Measurements from ENCODE around the gene PBX2.

PBX2 gene

DNA sequence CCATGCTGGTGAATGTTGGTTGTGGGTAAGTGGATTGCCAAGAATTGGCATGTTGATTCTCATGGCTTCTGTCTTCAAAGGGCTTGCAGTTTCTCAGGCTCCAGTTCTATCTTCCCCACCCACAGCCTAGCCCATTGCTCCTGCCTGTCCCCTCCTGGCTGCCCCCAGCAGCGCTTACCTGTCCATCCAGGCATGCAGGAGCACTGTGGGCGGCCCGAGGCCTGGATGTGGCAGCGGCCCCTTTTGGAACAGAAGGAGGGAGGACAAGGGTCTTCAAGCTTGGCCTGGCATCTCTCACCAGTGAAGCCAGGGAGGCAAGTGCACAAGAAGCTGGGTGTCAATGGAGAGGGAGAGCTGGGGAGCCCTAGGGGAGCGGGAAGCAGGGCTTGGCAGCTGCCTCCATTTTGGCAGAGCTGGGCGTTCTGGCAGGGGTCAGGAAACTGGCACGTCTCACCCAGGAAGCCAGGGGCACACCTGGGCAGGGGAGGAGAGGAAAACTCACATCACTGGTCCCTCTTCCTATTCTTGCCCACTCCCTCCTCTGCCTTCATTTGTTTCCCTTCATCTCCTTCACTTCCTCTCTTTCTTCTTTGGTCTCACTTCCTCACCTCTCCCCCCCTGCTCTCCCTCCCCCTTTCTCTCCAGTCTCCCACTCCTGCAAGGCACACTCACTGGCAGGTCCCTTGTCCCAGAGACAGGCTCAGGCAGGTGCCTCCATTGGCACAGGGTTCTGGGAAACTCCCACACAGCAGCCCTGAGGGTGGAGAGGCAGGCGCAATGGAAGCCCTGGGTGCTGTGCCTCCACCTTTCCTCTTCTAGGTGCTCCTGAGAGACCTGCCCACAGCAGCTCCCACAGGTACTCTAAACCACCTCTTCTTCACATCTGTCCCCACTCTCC, 32.6 kb upstream of the PBX2 start:
- Histone ChIP-seq H3K4me3 (ENCODE audit: low read length) (no peak overlapping the region), H3K9me3 (replicated peaks; ENCODE audit: insufficient read depth, low read length) (no peaks in the 10 kb centered on the region), H3F3A (ENCODE audit: insufficient read depth, low read length) (no peaks in the 10 kb centered on the region), H3K9me2 (replicated peaks; ENCODE audit: insufficient read depth, low read length) (no peaks in the 10 kb centered on the region), H3K4me2 (ENCODE audit: low read depth, low read length) (no peak overlapping the region), H3K4me1 (ENCODE audit: low read length) (no peaks in the 10 kb centered on the region), H3K36me3 (replicated peaks; ENCODE audit: insufficient read depth, low read length) (no peaks in the 10 kb centered on the region), H2AFZ (ENCODE audit: low read length) (no peak overlapping the region), H3K27ac (ENCODE audit: low read length) (no peak overlapping the region), H3K9ac (ENCODE audit: low read length) (no peak overlapping the region), H3K27me3 (replicated peaks; ENCODE audit: insufficient read depth, low read length) (peaks cover 31% of the 10 kb centered on the region), H3K79me2 (ENCODE audit: low read length) (no peaks in the 10 kb centered on the region), H4K20me1 (ENCODE audit: insufficient read depth, low read length) (no peaks in the 10 kb centered on the region)
- no peak for DNase-seq
- TF ChIP-seq, protein P1, sequence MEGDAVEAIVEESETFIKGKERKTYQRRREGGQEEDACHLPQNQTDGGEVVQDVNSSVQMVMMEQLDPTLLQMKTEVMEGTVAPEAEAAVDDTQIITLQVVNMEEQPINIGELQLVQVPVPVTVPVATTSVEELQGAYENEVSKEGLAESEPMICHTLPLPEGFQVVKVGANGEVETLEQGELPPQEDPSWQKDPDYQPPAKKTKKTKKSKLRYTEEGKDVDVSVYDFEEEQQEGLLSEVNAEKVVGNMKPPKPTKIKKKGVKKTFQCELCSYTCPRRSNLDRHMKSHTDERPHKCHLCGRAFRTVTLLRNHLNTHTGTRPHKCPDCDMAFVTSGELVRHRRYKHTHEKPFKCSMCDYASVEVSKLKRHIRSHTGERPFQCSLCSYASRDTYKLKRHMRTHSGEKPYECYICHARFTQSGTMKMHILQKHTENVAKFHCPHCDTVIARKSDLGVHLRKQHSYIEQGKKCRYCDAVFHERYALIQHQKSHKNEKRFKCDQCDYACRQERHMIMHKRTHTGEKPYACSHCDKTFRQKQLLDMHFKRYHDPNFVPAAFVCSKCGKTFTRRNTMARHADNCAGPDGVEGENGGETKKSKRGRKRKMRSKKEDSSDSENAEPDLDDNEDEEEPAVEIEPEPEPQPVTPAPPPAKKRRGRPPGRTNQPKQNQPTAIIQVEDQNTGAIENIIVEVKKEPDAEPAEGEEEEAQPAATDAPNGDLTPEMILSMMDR (IDR thresholded peaks at IDR 0.05; ENCODE audit: low read length): no peak
- TF ChIP-seq EZH2 (optimal IDR thresholded peaks at IDR 0.05; ENCODE audit: low read depth, low read length) (no peak), EZH2phosphoT487 (IDR thresholded peaks at IDR 0.05; ENCODE audit: low read length) (no peak)

DNA sequence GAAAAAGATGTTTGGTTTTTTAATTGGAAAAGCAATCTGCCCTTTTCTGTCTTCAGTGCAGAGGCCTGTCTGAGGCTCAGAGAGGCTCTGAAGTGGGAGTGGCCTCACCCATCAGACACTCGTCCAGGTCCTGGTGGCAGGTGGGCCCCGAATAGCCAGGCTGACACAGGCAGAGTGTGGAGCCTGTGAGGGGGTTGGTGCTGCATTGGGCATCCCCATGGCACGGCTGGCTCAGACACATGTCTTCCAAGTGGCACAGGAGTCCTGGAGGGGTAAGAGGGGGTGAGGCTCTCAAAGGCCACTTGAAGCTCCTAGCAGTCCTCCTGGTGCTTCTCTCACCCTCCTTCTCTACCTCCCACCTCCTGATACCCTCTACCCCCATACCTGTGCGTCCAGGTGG, 30.0 kb upstream of the PBX2 start:
- TF ChIP-seq EZH2 (optimal IDR thresholded peaks at IDR 0.05; ENCODE audit: low read depth, low read length) (no peak), EZH2phosphoT487 (IDR thresholded peaks at IDR 0.05; ENCODE audit: low read length) (no peak)
- TF ChIP-seq, protein P1 (IDR thresholded peaks at IDR 0.05; ENCODE audit: low read length): no peak
- H3K79me2 ChIP-seq (ENCODE audit: low read length): no peaks in the 10 kb centered on the region

DNA sequence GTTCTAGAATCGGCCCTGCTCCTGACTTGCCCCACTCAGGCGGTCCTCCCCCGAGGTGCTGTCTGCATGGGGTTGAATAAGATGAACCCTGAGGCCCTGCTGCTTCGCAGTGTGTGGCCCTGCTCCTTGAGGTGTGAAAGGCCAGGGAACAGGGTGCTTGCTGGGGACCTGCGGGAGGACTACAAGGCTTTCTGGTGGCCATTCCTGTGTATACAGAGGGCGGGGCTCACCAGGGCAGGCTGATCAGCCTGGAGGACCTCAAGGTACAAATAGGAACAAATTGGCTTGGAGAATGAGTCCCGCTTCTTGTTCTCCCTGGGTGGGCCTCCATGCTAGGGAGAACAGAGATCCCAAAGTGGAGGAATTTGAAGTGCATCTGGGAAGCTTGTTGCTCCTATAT, 28.2 kb upstream of the PBX2 start:
- Histone ChIP-seq H3K9me2 (replicated peaks; ENCODE audit: insufficient read depth, low read length) (no peaks in the 10 kb centered on the region), H3F3A (ENCODE audit: insufficient read depth, low read length) (no peaks in the 10 kb centered on the region), H3K9ac (ENCODE audit: low read length) (no peak overlapping the region), H2AFZ (ENCODE audit: low read length) (no peak overlapping the region), H3K36me3 (replicated peaks; ENCODE audit: insufficient read depth, low read length) (no peaks in the 10 kb centered on the region), H3K27ac (ENCODE audit: low read length) (no peak overlapping the region), H3K4me1 (ENCODE audit: low read length) (no peaks in the 10 kb centered on the region), H3K79me2 (ENCODE audit: low read length) (no peaks in the 10 kb centered on the region), H3K27me3 (replicated peaks; ENCODE audit: insufficient read depth, low read length) (peaks cover 46% of the 10 kb centered on the region), H3K4me2 (ENCODE audit: low read depth, low read length) (no peak overlapping the region), H4K20me1 (ENCODE audit: insufficient read depth, low read length) (no peaks in the 10 kb centered on the region), H3K9me3 (replicated peaks; ENCODE audit: insufficient read depth, low read length) (no peaks in the 10 kb centered on the region), H3K4me3 (ENCODE audit: low read length) (no peak overlapping the region)
- DNase-seq: no peak
- TF ChIP-seq, protein P1 (IDR thresholded peaks at IDR 0.05; ENCODE audit: low read length): no peak

More for the DNA sequence above, 30.0 kb upstream of the PBX2 start:
- Histone ChIP-seq H3K4me2 (ENCODE audit: low read depth, low read length) (no peak overlapping the region), H2AFZ (ENCODE audit: low read length) (no peak overlapping the region), H3K27ac (ENCODE audit: low read length) (no peak overlapping the region), H4K20me1 (ENCODE audit: insufficient read depth, low read length) (no peaks in the 10 kb centered on the region), H3K9me3 (replicated peaks; ENCODE audit: insufficient read depth, low read length) (no peaks in the 10 kb centered on the region), H3K9ac (ENCODE audit: low read length) (no peak overlapping the region), H3F3A (ENCODE audit: insufficient read depth, low read length) (no peaks in the 10 kb centered on the region), H3K4me1 (ENCODE audit: low read length) (no peaks in the 10 kb centered on the region), H3K4me3 (ENCODE audit: low read length) (no peak overlapping the region), H3K27me3 (replicated peaks; ENCODE audit: insufficient read depth, low read length) (peaks cover 39% of the 10 kb centered on the region), H3K36me3 (replicated peaks; ENCODE audit: insufficient read depth, low read length) (no peaks in the 10 kb centered on the region), H3K9me2 (replicated peaks; ENCODE audit: insufficient read depth, low read length) (no peaks in the 10 kb centered on the region)
- no peak for DNase-seq

Measured in MM.1S (cell line).